Retinal pigment epithelial cell (primary cell): ENCODE data around the gene SLC24A4.
A peak's percentile ranks its signal among the peaks of the same experiment; 100 is the strongest.

Experiments
- DNase-seq: peaks from one replicate; pipeline ENCODE4 v3.0.0-alpha.2; 2010; ENCODE audit warnings: low read depth
- H3K4me3 ChIP-seq: 2 replicates; pipeline ENCODE4 v1.5.1; 2011; ENCODE audit warnings: mild to moderate bottlenecking, low read length, control low read depth, moderate library complexity
- CTCF ChIP-seq: conservative IDR thresholded peaks from 2 replicates; pipeline ENCODE4 v1.5.1; 2011; ENCODE audit warnings: low read depth, low read length, control low read depth, inconsistent platforms

SLC24A4 gene

GRCh38 chr14:92514844-92515514 lies 192.0 kb downstream of the SLC24A4 start:
- peak overlapping the region; percentile 64 for H3K4me3 ChIP-seq
- TF ChIP-seq CTCF, result no peak
- DNase-seq, result no peak

DNA sequence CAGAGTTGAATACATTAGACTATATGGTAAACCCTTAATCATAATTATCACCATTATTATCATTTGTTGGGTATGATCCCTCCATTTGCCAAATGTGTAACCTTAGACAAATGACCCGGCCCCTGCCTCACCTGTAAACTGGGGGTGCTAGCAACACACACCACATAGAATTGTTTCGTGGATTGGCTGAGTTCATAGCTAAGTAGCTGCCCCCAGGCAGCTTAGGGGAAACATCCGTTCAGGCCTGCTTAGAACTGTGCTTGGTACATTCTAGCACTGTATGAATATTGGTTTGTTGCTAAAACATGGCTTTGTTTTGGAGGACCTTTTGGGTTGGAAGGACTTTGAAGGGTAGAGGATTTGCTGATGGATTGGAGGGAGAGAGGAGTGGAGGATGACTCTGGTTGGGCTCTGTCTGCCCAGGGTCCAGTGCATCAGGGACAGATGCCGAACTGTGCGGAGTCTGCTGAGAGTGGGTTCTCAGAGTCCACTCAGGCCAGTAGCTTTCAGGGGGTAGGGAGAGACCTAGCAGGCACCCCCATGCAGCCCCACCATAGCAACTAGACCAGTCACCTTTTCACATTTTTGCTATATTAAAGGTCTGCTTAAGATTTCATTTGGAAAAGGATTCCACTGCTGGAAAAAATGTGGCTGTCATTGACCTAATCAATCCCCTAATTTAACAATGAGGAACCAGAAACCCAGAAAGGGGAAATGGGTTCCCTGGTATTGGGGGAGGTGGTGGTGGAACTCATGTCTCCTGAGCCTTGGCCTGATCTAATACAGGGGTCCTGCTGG lies 192.8 kb downstream of the SLC24A4 start:
- no peak for DNase-seq
- TF ChIP-seq CTCF, result no peak
- H3K4me3 ChIP-seq, result no peak overlapping the region

DNA sequence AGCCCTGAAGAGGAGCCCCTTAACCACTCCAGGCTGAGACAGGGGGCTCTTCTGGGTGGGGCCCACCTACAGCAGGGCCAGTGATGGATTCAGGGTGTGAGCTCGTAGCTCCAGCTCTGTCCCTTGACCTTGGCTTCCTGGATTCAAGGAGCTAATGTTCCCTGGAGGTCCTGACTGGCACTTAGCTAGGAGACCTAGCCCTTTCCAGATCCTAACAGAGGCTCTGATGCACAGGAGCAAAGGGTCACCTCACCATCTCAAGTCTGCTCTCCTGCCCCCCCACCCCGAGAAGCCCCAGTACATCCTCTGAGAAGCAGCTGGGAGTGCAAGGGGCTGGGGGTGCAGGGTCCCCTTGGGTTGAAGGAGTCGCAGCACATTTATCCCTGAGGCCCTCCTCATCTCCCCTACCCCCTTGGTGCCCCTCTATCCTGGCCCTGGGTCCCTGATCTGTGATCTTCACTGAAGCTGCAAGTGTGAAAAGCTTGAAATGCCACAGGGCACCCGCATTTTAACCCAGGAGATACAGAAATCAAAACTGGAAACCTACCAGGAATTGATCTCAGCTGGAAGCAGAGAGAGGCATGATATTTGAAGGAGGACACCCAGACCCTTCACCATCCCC lies 193.5 kb downstream of the SLC24A4 start:
- TF ChIP-seq CTCF, result no peak
- no peak for DNase-seq
- H3K4me3 ChIP-seq, result no peak overlapping the region

DNA sequence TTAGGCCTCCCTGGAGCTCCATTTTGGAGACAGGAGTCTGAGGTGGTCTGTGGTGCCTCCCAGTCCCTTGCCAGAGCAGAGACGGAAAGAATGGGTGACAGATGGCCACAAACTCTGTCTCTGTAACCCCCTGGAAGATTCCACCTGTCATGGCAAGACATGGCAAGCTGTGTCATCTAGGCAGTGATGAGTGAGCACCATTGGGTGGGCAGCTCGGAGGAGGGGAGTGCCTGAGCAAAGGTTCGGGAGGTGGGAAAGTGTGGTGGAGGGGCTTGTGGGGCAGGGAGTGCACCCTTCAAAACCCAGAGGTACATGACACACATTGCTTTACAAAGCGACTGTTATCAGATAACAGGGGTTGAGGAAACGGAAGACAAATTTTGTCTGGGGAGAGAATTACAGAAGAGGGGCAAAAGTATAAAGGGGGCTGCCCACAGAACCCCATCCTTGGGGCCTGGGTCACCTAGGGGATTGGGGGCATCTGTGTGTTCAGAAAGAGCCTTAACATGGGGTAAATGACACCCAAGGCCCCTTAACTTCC lies 194.1 kb downstream of the SLC24A4 start:
- DNase-seq, result no peak
- no peak overlapping the region for H3K4me3 ChIP-seq
- no peak for TF ChIP-seq CTCF

- no peak for DNase-seq
- TF ChIP-seq CTCF, result no peak
- no peak overlapping the region for H3K4me3 ChIP-seq
Measured at GRCh38 chr14:92517761-92518160, 194.8 kb downstream of the SLC24A4 start.

DNA sequence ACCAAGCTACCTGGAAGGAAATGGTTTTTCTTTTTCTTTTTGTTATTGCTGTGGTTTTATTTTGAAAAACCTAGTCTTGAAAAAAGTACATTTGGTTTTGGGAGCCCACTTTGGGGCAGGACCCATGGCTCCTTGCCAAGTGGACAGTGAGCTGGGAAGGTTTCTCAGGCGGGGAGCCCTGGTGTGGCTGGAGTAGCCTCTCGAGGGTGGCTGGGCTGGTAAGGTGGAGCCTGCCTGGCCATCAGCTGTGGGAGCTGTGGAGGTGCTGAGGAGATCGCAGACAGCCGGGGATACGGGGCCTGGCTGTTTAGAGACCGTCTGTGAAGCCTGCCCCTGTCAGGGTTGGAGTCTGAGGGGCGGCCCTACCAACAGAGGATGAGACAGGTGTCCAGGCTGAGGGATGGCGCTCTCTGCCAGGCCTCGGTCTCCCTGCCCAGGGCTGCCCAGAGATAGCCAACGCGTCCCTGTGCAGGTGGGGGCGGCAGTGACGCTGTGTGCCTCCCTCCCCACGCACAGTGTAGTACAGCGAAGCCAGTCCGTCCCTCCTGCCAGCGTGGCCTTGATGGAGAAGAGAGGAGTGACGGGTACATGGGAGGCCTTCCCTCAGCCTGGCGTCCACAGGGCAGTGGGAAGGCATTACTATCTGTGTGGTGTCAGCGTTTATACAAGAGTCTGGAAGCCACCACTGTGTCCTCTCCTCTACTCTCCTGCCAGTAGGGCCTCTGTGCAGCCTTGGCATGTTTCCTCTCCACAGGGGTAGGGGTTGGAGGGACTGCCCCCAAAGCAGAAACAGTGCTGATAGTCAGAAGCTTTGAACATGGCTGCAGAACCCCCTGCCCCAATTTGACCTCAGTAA lies 196.5 kb downstream of the SLC24A4 start:
- TF ChIP-seq CTCF, result no peak
- no peak overlapping the region for H3K4me3 ChIP-seq

More for the DNA sequence above, 196.5 kb downstream of the SLC24A4 start:
- no peak for DNase-seq
